Dedifferentiated amniotic fluid mesenchymal stem cell (primary cell): Measurements from ENCODE around the gene GJB6.

ENCODE experiments used
- DNase-seq: peaks from one replicate; pipeline ENCODE4 v3.0.0-alpha.2; 2016; ENCODE audit errors: extremely low spot score

GJB6 gene

DNA sequence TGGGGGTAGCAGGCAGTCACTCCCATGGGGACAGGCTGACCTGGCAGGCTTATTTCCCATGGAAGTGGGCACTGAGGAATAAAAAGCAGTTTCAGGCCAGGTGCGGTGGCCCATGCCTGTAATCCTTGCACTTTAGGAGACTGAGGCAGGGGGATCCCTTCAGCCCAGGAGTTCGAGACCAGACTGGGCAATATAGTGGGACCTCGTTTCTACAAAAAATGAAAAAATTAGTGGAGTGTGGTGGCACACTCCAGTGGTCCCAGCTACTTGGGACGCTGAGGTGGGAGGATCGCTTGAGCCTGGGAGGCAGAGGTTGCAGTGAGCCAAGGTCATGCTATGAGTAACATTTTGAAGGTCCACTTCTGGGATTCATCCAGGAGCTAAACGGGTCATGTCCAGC lies 45.3 kb downstream of the GJB6 start:
- DNase-seq, result no peak

DNA sequence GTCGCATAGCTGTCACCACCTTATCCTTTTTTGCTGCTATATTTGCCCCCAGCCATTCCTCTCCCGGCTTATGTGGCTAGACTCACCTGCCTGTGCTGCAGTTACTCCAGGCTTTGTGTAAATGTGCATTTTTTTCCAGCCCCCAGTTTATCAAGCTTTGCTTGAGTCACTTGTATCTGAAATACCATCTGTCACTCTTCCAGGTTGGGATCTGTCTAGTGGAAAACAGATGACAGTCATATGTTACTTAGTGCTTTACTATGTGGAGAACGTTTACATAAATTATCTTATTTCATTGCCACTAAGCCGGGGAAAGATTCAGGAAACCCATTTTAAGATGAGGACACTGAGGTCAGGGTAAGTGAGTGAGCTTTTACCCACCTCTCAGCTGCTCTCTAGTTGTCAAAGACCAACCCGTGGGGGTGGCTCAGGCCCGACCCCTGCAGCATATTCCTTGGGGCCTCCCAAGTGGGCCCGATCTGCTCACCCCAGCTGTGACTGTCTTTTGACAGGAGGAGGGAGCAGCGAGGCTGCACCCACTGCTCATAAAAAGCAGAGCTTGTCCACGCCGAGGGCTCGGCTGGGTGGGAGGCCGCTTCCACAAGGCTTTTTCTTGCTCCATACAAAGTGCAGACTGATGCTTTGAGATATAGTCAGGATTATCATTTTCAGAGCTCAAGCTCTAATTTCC lies 46.6 kb downstream of the GJB6 start:
- DNase-seq, result no peak

DNA sequence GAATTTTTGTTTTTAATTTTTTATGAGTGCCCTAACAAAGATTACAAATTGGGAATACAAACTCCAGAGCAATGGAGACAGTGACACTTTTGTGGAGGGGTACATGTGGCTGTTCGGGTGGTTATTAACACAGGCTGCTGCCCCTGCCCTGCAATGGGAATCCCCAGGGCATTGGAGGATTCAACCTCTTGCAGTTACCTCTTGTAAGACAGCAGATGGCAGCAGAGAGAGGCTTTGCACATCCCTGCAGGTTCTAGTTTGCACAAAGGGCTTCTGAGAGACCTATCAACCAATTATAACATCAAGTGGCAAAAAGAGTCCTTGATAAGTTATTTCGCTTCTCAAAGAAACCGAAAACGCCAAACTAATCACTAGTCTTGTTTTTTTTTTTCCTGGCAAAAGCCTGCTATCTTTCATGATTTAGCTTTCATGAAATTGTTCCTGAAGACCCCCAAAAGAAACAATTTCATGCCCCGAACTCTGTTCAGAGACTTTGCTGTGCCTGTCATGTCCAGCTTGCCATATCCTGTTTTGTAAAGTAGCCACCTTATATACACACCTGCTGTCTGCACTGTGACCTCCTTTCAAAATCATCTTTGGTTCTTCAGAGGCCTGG lies 49.8 kb downstream of the GJB6 start:
- peak; percentile 70 for DNase-seq

DNA sequence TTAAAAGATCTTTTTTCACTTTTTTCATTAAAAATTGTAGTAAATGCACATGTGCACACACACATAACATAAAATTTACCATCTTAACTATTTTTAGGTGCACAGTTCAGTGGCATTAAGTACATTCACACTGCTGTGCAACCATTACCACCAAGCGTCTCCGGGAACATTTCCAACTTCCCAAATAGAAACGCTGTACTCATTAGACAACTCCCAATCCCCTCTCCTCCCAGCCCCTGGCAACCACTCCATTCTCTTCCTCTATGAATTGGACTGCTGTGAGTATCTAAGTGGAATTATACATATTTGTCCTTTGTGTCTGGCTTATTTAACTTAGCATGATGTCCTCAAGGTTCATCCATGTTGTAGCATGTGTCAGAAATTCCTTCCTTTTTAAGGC lies 50.9 kb downstream of the GJB6 start:
- no peak for DNase-seq

DNA sequence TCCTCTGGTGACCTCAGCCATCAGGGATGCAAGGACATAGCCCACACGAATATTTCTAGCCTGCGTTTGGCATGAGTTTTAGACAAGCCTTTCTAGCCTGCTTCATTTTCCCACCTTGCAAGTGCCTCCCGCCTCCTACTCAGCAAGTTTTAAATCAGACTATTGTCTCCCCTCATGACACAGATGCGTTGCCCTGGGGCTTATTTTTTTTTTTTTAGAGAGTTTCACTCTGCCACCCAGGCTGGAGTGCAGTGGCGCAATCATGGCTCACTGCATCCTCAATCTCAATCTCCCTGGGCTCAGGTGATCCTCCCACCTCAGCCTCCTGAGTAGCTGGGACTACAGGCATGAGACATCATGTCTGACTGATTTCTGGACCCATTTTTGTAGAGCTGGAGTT lies 54.0 kb downstream of the GJB6 start:
- no peak for DNase-seq

DNA sequence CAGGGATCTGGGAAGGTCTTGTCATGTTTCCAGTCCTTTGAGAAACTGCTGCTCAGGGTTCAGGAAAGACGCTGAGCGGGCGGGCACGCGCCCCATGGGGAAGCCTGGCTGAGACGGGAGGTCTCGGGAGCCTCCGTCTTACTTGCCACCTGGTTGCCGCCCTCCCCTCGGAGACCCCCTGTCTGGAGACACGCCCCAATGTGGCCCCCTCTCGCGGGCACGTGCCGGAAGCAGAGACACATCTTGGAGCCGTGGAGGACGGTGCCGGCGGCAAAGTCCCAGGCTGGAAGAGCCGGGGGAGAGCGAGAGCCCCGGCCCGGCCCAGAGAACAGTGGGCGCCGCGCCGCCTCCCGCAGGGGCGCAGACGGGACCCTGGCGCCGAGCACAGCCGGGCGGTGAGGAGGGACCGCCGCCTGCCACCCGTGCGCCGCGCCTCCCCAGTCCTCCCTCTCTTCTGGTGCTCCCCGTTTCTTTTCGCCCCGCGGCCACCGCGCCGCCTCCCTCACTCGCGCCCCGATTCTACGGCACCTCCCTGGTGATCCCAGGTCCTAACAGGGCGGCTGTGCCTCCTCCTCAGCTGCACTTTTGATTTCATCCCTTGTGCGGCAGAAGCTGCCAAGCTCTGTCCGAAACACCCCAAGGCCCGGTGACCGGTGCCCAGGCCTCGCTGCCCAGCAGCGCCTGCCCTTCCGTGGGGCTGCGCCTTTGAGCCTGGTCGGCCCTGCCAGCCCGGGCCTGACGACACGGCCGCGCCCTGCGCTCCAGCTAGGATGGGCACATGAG lies 54.9 kb downstream of the GJB6 start:
- DNase-seq, result no peak

DNA sequence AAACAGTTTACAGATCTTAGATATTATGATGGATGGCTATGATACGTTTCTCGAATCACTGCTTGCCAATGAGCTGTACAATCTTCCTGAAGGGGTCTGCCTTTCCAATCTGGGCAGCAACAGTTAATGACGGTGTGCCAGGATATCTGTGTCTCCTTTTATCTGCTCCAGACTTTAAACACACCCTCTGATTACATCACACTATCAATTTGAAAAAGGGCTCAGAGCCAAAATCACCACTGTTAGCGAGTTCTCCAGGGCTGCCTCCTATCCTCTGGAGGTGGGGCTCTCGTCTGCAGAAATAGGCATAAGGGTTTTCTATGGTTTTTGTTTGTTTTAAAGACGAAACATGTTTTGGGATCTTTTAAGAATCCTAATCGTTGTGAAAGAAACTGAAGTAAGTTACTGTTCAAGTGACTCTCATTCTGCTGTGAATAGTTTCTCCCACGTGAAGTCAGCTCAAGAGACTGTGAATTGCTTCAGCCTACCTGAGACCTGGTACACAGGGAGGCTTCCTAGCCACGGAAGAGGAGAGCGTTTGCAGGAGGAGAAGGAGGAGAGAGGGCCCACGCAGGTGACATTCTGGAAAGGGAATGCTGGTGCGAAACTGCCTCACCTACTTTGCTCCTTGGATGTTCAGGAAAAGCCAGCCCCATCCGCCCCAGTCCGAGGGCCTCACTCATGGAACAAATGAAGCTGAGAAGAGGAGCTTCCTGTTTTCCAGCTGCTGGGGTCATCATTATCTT lies 56.0 kb downstream of the GJB6 start:
- DNase-seq, result no peak

DNA sequence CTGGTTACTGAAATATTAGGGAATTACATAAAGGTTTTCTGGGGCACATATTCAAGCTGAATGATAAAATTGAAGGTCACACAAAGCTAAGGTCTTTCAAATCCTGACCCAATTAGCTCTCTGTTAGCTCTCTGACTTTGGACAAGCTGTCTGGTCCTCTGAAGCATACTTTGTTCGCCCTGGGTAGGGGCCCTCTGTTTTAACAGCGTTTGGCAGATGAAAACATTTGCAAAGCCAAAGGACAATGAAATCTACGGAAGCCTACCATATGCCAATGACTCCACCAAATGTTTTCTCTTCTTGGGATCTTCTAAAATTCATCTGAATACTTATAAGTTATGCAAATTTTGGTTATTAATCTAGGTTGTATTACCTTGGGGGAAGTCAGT lies 56.7 kb downstream of the GJB6 start:
- DNase-seq, result no peak

DNA sequence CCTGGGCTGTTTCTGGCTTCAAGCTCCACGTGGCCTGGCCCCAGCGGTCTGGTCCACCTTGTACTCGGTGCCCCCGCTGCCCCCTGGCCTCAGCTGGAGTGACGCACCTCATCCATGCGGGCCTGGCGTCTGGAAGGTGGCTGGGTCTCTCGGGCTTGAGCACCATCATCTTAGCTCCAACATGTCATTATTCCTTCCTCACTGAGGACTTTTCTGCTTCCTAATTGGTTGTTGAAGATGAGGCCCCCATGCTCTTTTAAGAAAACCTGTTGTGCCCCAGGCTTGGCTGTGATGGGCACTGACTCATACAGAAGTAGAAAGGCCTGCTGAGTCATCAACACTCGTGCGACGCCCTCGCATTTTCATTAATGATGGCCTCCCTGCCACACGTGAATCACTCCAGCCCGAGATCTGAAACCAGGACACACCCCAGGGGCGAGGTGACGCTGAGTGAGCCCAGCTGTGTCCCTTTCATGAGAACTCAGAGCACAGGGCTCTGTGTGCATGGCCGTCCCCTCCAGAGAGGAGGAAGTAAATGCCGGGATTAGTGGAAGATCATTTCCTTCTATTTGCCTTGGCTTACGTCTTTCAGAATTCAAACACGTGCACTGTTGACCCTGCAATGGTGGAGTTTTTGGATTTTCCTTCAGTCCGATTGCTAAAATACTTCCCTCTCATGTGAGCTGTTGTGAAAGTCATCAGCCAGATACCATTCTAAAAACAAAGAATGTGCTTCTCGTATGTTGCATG lies 57.3 kb downstream of the GJB6 start:
- DNase-seq, result peak; percentile 91

DNA sequence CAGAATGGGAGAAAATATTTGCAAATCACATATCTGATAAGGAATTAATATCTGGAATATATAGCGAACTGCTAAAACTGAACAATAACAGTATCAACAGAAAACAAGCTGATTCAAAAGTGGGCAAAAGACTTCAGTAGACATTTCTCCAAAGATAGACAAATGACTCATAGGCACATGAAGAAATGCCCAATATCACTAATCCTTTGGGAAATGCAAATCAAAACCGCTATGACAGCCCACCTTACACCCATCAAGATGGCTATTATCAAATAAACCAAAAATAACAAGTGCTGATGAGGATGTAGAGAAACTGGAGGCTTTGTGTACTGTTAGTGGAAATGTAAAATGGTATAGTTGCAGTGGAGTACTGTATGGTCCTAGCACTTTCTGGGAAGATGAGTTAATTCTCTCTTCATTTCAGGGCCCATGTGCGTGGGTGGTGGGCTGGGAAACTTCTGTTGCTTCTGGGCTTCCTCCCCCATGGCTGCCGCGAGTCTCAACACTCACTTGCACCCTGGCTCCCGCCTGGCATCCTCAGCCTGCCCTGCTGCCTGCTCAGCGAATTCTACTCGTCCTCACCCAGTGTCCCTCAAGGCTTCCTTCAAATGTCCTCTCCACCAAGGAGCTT lies 58.9 kb downstream of the GJB6 start:
- no peak for DNase-seq
